HG03095 (cell line): ENCODE results near the gene VAMP5.
A peak's percentile ranks its signal among the peaks of the same experiment; 100 is the strongest.
"Not testable (repeated sequence)": the region's sequence is repeated elsewhere in the genome, so short reads cannot be mapped to it uniquely, and the experiment has no call there.

Experiments
- ATAC-seq: cut with Tn5 transposase; IDR thresholded peaks from one replicate; pipeline ENCODE4 v1.9.1; 2021; ENCODE audit warnings: moderate library complexity; ENCODE audit not compliant: unreplicated experiment

VAMP5 gene

GRCh38 chr2:85599468-85600234 lies 15.4 kb downstream of the VAMP5 start:
- ATAC-seq: no peak

GRCh38 chr2:85600235-85600575 lies 16.0 kb downstream of the VAMP5 start:
- ATAC-seq: no peak

DNA sequence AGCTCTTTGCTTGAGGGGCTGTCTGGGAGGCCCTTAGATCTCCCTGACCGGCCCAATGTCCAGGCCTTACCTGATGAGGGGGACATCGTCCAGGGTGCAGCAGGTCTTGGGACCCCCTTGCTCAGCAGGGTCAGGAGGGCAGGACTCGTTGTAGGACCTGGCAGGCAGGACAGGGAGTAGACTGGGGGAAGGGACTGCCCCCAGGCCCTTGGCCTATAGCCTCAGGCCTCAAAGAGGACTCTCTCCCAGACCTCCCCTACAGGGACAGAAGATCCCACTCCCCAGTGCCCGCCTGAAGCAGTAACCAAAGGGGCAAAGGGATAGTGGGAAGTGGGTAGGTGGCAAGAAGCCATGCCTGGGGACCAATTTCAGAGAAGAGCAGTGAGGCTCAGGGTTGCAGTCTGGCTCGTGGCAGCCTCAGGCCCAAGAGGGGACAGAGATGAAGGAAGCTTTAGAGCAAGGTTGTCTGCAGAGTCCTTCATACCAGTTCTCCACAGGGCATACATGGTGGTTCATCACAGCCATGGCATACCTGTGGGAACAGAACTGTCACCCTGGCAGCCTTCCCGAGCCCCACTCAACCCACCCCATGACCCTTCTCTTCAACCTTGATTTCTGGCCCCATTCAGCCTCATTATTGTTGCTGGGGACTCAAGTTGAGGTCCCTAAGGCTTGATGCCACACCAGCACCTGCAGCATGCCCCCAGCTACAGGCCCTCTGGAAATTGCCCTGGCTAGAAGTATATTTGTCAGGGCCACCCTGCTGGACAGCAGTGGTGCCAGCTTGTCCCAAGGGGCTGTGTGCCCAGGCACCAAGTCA lies 16.9 kb downstream of the VAMP5 start:
- ATAC-seq: no peak

- ATAC-seq: peak; percentile 32
These were observed 17.7 kb downstream of the VAMP5 start for GRCh38 chr2:85601771-85602475.

DNA sequence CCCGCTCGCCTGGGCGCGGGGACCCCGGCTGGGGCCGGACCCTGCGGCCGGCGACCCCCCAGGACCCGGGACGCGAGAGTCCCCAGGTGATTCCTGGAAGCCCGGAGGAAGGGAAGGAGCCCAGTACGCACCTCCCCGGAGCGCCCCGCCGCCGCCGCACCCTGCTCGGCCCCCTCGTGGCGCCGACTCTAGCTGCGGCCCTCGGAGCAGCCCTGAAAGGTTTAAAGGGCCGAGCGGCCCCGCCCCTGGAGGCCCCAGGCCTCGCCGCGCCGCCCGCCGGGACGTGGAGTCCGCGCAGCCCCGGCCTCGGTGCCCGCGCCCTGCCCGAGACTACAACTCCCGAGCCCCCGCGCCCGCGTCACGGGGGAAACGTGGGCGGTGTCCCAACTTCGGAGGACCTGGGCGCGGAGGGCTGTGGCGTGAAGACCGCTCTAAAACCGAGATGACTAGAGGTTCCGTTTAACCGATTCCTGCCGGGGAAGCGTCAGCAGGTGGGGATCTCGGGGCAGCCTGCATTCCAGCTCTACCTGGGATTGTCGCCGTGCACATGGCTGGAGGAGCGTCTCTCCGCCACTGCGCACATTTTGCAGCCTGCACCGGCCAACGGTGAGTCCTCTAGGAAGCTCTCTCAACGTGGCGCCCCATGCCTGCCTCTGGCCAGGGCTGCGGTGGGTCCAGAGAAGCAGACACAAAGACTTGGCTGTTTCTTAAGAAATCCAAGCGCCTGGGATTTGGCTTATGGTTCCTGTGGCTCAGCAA lies 18.4 kb downstream of the VAMP5 start, which contains the start of gene TMEM150A:
TSS of gene TMEM150A (minus strand) at position 223 of the 759 bp plus-strand sequence. CDS start 750 bp downstream, outside the sequence.
- peak; percentile 95 for ATAC-seq

DNA sequence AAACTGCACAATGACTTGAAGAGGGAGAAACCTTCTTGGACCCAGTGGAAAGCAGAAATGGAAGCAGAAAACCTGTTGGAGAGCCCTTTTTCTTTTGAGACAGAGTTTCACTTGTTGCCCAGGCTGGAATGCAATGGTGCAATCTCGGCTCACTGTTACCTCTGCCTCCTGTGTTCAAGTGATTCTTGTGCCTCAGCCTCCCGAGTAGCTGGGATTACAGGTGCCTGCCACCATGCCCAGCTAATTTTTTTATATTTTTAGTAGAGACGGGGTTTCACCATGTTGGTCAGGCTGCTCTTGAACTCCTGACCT lies 19.9 kb downstream of the VAMP5 start:
- ATAC-seq: not testable (repeated sequence)

DNA sequence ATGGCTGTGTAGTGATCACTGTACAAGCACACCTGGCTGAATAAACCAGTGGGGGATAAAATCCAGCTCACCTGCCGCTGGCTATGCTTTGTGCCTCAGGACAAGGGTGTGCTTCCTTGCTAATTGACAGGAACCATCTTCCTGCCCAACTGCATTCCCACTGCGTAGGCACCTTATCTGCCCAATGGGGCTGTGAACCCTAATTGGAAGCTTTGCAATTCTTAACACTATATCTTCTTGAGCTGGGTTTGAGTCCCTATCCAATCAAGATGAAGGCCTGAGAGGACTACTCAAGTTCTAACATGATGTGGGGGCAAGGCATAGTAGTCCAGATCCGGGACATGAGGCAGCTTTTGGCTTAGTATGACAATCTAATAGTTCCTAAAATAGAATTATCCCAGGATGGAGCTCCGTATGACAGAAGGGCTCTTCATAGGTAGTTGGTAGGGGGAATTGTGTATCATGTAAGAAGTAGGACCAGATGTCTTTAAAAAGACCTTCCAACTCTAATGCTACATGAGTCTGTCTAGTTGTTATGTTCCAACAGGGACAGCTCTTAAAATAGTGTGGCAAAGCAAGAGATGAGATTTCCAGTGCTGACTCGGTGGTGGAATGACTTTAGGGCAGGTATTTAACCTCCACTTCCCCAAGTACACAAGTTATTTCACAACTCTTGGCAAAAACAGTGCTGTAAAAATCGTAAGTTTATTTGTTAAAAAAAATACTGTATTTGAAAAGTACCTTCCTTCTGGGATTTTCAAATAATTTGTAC lies 20.5 kb downstream of the VAMP5 start:
- ATAC-seq: no peak

GRCh38 chr2:85605406-85606115 lies 21.3 kb downstream of the VAMP5 start:
- ATAC-seq: no peak

GRCh38 chr2:85606116-85606455 lies 21.9 kb downstream of the VAMP5 start:
- ATAC-seq: no peak

DNA sequence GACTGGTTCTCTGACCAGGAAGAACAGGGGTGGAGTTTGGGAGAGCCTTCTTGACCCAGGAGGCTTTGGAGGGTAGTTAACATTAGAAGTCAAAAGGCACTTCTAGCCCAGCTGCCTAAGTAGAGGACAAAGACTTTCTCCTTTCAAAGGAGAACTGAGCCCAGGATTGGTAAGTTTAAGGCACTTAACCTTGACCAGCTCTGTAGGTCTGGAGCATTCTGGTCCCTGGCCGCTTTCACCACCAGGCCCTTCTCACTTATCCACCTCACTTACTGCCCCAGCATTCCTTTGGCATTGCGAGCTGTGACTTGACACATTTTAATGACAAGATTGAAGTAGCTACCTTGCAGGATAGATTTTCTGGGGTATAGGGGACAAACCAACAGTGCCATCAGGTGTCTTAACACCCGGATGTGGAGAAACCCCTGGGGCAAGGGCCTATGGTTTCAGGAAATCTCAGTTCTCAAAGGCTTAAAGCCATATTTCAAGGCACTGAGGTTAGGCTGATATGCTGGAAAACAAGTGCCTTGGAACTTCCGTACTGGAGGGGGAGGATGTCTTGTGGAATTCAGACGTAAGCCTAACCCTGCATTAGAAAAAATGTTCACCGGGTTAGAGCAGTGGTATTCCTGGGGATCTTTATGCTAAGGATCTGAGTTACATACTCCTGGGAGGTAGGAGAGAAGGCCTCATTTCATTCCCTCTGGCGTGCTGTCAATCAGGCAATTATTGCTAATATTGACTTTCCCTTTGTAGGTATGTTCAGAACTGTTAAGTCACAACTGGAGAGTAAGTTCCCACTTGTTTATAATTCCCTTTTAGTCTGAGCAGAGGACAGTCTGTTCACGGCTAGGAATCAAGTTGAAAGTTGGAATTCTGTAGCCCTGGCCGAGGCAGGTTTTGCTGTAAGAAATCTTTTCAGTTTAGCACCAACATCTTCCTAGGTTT lies 23.3 kb downstream of the VAMP5 start:
- ATAC-seq: no peak

- no peak for ATAC-seq
These were observed 27.0 kb downstream of the VAMP5 start for GRCh38 chr2:85611217-85611704.

DNA sequence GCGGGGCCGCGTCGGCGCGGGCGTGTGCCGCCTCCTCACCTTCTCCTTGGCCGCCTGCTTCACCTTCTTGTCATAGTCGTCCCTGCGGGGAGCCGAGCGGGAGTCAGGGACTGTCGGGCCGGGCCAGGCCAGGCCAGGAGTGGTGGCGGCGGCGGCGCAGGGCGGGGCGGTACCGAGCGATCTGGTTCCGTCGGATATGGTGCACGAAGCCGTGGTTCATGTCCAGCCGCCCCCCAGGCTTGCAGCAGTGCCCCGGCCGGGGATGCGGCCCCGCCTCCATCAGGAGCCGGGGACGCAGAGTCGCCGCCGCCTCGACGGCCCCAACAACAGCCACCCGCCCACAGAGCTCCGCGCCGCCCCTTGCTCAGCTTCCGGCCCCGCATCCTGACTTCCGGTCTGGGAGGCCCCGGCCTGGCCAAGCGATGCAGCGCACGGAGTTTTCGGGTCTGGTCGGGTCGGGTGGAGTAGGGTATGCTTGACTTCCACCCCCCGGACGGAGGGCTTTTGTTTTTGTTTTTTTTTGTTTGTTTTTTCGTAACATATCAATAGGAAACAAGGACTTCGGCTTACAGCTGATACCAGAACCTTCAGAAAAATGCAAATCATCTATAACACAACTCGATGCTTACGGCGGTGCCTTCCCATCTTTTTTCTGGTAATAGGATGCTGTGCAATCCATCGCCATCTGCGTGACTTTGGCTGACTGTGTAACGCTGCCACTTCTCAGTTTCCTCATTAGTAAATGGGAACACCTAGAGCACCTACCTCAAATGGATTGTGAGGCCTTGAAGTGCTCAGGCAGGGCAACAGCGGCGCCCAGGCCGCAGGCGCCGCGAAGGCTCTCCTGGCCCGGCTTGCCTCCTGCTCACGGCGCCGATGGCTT lies 27.7 kb downstream of the VAMP5 start, which contains the start of gene C2orf68:
TSS of gene C2orf68 (minus strand) at position 362 of the 883 bp plus-strand sequence. CDS start at position 280, 82 bp downstream.
- ATAC-seq: peak; percentile 77

DNA sequence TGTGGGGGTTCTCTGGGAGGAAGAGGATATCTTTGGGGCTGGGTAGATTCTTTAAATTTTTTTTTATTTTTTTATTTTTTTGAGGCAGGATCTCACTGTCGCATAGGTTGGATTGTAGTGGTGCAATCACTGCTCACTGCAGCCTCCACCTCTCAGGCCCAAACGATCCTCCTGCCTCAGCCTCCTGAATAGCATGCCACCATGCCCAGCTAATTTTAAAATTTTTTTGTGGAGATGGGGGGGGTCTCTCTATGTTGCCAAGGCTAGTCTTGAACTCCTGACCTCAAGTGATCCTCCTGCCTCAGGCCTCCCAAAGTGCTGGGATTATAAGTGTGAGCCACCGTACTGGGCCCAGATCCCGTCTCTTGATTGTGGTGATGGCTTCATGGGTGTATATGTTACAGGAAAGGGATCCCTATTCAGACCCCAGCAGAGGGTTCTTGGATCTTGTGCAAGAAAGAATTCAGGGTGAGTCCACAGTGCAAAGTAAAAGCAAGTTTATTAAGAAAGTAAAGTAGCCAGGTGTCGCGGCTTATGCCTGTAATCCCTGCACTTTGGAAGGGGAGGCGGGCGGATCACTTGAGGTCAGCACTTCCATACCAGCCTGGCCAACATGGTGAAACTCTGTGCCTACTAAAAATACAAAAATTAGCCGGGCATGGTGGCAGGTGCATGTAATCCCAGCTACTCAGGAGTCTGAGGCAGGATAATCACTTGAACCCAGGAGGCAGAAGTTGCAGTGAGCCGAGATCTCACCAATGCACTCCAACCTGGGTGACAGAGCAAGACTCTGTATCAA lies 29.7 kb downstream of the VAMP5 start:
- no peak for ATAC-seq

DNA sequence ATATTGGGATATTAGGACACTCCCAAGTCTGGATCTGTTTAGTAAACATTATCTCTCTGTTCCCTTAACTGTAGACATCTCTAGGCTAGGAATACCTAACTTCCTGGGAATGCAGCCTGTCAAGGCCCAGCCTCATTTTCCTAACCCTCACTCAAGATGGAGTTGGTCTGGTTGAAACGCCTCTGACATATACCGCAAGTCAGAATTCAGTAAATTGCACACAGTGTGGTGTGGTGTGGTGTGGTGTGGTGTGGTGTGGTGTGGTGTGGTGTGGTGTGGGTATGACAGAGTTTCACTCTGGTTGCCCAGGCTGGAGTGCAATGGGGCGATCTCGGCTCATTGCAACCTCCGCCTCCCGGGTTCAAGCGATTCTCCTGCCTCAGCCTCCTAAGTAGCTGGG lies 30.5 kb downstream of the VAMP5 start:
- ATAC-seq: not testable (repeated sequence)

GRCh38 chr2:85615413-85615728 lies 31.1 kb downstream of the VAMP5 start:
- no peak for ATAC-seq

DNA sequence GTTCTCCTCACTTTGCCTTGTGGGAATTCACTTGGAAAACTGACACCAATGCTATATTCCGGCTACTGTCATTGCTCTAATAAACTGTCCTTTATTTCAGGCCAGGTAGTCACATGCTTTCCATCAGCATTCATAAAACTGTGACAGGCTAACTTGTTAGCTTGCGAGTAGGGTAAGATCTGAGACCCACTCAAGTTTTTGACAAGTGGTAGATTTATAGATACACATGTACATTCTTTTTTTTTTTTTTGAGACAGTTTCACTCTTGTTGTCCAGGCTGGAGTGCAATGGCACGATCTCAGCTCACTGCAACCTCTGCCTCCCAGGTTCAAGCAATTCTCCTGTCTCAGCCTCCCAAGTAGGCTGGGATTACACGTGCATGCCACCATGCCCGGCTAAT lies 33.5 kb downstream of the VAMP5 start:
- not testable (repeated sequence) for ATAC-seq

DNA sequence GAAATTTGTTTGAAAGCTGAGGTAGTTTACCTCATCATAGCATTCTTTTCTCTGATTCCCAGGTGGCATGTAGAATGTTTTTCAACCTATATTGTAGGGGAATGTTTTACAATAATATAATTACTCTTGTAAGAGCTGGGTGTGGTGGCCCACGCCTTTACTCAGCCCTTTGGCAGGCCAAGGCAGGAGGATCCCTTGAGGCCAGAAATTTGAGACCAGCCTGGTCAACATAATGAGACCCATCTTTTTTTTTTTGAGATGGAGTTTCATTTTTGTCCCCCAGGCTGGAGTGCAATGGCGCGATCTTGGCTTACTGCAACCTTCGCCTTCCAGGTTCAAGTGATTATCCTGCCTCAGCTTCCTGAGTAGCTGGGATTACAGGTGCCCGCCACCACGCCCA lies 35.4 kb downstream of the VAMP5 start:
- no peak for ATAC-seq
